ENCODE data around the gene RAB12.

- TF ChIP-seq, protein P1, sequence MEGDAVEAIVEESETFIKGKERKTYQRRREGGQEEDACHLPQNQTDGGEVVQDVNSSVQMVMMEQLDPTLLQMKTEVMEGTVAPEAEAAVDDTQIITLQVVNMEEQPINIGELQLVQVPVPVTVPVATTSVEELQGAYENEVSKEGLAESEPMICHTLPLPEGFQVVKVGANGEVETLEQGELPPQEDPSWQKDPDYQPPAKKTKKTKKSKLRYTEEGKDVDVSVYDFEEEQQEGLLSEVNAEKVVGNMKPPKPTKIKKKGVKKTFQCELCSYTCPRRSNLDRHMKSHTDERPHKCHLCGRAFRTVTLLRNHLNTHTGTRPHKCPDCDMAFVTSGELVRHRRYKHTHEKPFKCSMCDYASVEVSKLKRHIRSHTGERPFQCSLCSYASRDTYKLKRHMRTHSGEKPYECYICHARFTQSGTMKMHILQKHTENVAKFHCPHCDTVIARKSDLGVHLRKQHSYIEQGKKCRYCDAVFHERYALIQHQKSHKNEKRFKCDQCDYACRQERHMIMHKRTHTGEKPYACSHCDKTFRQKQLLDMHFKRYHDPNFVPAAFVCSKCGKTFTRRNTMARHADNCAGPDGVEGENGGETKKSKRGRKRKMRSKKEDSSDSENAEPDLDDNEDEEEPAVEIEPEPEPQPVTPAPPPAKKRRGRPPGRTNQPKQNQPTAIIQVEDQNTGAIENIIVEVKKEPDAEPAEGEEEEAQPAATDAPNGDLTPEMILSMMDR (IDR thresholded peaks at IDR 0.05): no peak
- no peak for TF ChIP-seq POLR2A (IDR thresholded peaks at IDR 0.05)
Measured at GRCh38 chr18:8626414-8627106, 17.3 kb downstream of the RAB12 start.
